ENCODE data around the gene CREBRF.
"Not testable (repeated sequence)": the region's sequence is repeated elsewhere in the genome, so short reads cannot be mapped to it uniquely, and the experiment has no call there.

CREBRF gene

GRCh38 chr5:173045474-173045873 is 10.7 kb upstream of the CREBRF start:
- ChIA-PET POLR2A (ENCODE audit: low non-redundant PET) (no interaction called here), CTCF (no interaction called here)
- DNase-seq (ENCODE audit: low spot score), result no peak
- TF ChIP-seq CTCF (conservative IDR thresholded peaks at IDR 0.05; ENCODE audit: low read depth), result no peak
- H3K27ac ChIP-seq, result no peak overlapping the region

GRCh38 chr5:173047096-173047837 is 8.9 kb upstream of the CREBRF start:
- POLR2A ChIA-PET (ENCODE audit: low non-redundant PET), result interaction anchor here (0.5 kb wide), 1 partner anchor 281 kb away, joined by 3 read pairs; the partner anchor contains the start of gene STC2
- H3K27ac ChIP-seq; DNase-seq (ENCODE audit: low spot score); CTCF ChIA-PET: not testable (repeated sequence)

- DNase-seq (ENCODE audit: low spot score), result no peak
- POLR2A ChIA-PET (ENCODE audit: low non-redundant PET), result no interaction called here
- no peak overlapping the region for H3K27ac ChIP-seq
- TF ChIP-seq CTCF (conservative IDR thresholded peaks at IDR 0.05; ENCODE audit: low read depth), result no peak
- CTCF ChIA-PET, result no interaction called here
Measured at GRCh38 chr5:173047838-173048105, 8.4 kb upstream of the CREBRF start.

DNA sequence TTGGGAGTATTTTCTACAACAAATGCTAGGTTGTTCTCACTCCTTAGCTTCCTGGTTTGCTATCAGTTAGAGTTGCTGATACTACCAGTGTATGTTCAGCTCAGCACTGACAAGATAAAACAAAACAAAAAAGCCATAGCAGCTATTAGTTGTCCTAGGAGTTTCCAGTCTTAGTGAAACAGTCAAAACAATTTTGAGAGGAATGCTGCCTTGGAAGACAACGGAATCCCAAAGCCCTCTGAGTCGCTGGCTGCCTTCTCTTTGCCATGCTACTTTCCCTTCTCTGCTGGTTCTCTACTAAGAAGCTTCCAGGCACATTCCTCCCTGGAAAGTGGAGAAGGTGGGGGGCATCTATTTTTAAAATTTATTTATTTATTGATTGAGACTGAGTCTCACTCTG is 5.4 kb upstream of the CREBRF start:
- DNase-seq (ENCODE audit: low spot score), result no peak
- ChIA-PET POLR2A (ENCODE audit: low non-redundant PET) (no interaction called here), CTCF (no interaction called here)
- no peak for TF ChIP-seq CTCF (conservative IDR thresholded peaks at IDR 0.05; ENCODE audit: low read depth)
- H3K27ac ChIP-seq, result no peak overlapping the region

DNA sequence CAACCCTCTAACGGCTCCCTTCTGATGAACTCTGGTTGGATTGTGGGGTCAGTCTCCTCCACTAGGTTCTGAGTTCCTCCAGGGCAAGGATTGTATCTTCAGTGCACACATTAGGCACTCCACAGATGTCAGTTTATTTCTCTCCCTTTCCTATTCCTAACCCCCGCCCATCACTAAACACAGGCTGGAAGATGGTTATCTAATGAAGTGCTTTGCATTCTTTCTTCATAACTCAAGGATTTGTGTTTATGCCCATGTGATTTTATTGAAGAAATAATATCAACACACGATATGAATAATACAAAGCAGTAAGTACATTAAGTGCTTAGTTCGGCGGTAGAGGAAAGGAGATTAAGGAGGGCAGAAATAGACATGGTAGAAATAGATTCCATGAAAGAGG is 4.4 kb upstream of the CREBRF start:
- no peak overlapping the region for H3K27ac ChIP-seq
- POLR2A ChIA-PET (ENCODE audit: low non-redundant PET), result no interaction called here
- CTCF ChIA-PET, result no interaction called here
- DNase-seq (ENCODE audit: low spot score), result no peak
- TF ChIP-seq CTCF (conservative IDR thresholded peaks at IDR 0.05; ENCODE audit: low read depth), result no peak

DNA sequence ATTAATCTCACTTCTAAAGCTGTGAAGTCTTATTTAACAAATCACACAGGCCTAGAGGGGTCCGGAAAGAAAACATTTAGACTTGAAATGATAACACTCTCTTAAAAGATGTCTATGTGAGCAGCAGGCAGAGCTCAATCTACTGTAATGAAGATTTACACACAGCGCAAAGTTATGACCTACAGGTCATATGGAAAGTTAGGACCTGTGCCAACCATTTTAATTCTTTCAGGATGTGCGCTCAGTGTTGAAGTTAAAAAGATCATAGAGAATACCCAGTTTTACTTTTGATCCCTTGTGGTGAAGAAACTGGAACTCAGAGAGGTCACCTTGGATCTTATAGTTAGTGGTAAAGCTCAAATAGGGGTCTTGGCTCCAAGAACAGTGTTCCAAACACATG is 3.1 kb upstream of the CREBRF start:
- no peak overlapping the region for H3K27ac ChIP-seq
- DNase-seq (ENCODE audit: low spot score), result no peak
- CTCF ChIA-PET, result interaction anchor here (1.1 kb wide), 1 partner anchor 14 kb away, joined by 4 read pairs; no protein-coding TSS in a partner anchor
- POLR2A ChIA-PET (ENCODE audit: low non-redundant PET), result interaction anchor here (0.5 kb wide), 1 partner anchor 245 kb away, joined by 3 read pairs; no protein-coding TSS in a partner anchor
- no peak for TF ChIP-seq CTCF (conservative IDR thresholded peaks at IDR 0.05; ENCODE audit: low read depth)

DNA sequence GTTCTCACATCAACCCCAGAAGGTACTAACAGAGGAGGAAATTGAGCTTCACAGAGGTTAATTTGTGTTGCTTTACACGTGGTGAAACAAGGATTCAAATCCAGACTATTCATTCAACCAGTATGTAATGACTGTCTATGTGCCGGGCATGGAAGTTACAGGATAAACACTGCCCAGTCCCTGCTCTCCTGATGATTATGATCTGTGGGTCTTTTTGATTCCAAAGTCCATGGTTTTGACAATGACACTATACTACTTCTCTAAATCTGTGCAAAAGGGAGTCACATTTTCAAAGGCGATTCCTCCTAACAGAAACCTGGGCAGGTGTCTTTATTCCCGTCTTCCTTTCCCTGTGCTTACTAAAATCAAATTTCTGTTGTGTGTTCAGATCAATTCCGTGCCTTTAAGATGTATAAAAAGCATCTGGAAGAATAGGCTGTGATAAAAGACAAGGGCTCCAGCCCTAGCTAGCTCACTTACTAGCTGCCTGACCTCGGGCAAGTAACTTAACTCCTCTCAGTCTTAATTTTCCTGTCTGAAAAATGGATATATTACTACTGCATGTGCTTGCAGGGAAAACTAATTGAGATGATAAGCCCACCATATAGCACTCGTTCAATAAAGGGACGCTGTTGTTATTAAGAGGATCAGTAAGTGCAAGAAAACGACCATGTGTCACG is 970 bp upstream of the CREBRF start:
- POLR2A ChIA-PET (ENCODE audit: low non-redundant PET), result no interaction called here
- H3K27ac ChIP-seq, result no peak overlapping the region
- DNase-seq (ENCODE audit: low spot score), result no peak
- CTCF ChIA-PET, result interaction anchor here (0.6 kb wide), 1 partner anchor 210 kb away, joined by 3 read pairs; no protein-coding TSS in a partner anchor
- TF ChIP-seq CTCF (conservative IDR thresholded peaks at IDR 0.05; ENCODE audit: low read depth), result no peak
